H1 (cell line): Measurements from ENCODE around the gene RPS6KC1.

Experiments
- CHD1 ChIP-seq: IDR thresholded peaks from 2 replicates; pipeline ENCODE4 v1.6.1; 2012; ENCODE audit warnings: low read depth, low read length, improper control_type of control experiment
- CTCF ChIP-seq, 3 experiments: IDR thresholded peaks; 1 replicate in 2 of 3; 2 replicates in 1 of 3; pipeline versions ENCODE4 v1.5.1 to v1.6.1; 2011; ENCODE audit warnings: low read length in 3 of 3, mild to moderate bottlenecking in 3 of 3, inconsistent platforms in 2 of 3, low read depth in 1 of 3, moderate library complexity in 1 of 3; ENCODE audit not compliant: insufficient read depth in 1 of 3; ENCODE audit errors: control extremely low read depth in 1 of 3
- EZH2 ChIP-seq: fragments of 200-600 bp; sonication (generic); IDR thresholded peaks from 2 replicates; pipeline ENCODE4 v1.7.1; 2012; ENCODE audit warnings: low read depth, mild to moderate bottlenecking, moderate library complexity, low read length, inconsistent platforms; ENCODE audit not compliant: severe bottlenecking
- POLR2A ChIP-seq, 2 experiments: IDR thresholded peaks; 1 replicate in 1 of 2; 2 replicates in 1 of 2; pipeline ENCODE4 v1.6.1; 2011; ENCODE audit warnings: low read depth in 2 of 2, low read length in 2 of 2, mild to moderate bottlenecking in 2 of 2; ENCODE audit errors: control extremely low read depth in 1 of 2
- RAD21 ChIP-seq, 2 experiments: IDR thresholded peaks in 1 of 2; conservative IDR thresholded peaks in 1 of 2; 2 replicates each; pipeline ENCODE4 v1.6.1; 2011; ENCODE audit warnings: low read depth in 2 of 2, low read length in 2 of 2, improper control_type of control experiment in 1 of 2, inconsistent platforms in 1 of 2, mild to moderate bottlenecking in 1 of 2, moderate library complexity in 1 of 2
- SIX5 ChIP-seq: IDR thresholded peaks from 2 replicates; pipeline ENCODE4 v1.6.1; 2011; ENCODE audit warnings: mild to moderate bottlenecking, low read depth, low read length

GRCh38 chr1:213200630-213201029 is 149.6 kb downstream of the RPS6KC1 start:
- TF ChIP-seq CTCF (IDR thresholded peaks at IDR 0.05; ENCODE audit: control extremely low read depth in 1 of 3, insufficient read depth in 1 of 3, low read depth in 1 of 3, low read length in 3 of 3) (no peak), SIX5 (no peak), EZH2 (no peak), RAD21 (IDR thresholded peaks at IDR 0.05 in 1 of 2, conservative IDR thresholded peaks at IDR 0.05 in 1 of 2; ENCODE audit: low read depth in 2 of 2, low read length in 2 of 2) (no peak), CHD1 (no peak), POLR2A (IDR thresholded peaks at IDR 0.05; ENCODE audit: control extremely low read depth in 1 of 2, low read depth in 2 of 2, low read length in 2 of 2) (no peak)
